ENCODE data around the gene SACM1L.

Gene SACM1L

DNA sequence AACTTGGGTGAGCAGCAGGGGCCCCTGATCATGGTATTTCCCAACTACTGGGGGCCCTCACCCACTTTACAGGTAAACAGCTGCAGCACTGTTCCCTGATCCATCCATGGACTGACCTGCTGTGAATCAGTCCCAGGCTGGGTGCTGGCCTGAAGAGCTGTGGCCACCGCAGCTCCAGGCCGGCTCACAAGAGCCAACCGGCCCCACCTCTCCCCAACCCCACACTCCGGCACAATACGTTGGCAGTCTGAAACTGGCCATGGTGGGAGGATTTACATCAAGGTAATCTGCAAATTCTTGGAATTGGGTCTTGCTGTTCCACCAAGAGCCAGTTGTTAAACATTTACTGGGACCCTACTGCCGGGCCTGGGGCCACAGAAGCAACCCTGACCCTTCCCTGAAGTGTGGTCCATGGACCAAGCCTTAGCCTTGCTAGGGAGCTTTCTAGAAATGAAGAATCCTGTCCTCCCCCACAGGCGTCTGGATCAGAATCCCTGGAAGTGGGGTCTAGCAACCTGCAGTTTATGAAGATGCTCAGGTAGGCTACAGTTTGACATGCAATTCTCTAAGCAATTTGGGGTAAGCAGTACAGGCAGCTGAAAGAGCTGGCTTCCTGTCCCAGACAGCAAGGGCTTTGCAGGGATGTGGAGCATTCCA lies 103.4 kb downstream of the SACM1L start:
- no peak for DNase-seq

DNA sequence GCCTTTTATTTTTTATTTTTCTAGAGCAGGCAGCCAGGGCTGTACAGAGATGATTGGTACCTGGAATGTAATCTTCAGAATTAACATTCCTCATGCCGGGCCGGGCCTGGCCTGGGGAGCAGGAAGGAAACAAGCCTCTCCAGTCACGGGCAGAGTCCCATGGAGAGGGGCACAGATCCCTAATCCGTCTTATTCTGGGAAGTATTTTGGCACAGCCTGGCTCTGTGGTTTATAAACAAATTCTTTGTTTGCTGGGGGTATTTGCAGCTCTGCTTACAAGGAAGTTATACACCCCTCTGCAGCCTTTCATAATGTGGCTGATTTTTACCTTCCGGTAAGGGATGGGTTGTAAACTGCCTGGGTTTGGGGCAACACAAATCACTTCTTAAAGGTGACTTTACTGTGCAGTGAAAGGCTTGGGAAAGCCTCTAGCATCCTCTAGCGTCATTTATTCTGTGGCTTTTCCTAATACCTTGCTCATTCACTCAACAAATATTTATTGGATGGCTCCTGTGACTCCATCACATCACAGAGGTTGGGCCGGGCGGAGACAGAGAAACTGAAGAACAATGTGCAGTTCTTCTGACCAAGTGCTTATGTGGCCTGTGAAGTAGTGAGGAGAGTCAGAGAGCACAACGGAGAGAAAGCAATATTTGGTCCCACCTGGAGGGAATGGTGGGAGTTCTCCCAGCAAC lies 104.4 kb downstream of the SACM1L start:
- DNase-seq: no peak

GRCh38 chr3:45794177-45794560 lies 105.0 kb downstream of the SACM1L start:
- DNase-seq: no peak

DNA sequence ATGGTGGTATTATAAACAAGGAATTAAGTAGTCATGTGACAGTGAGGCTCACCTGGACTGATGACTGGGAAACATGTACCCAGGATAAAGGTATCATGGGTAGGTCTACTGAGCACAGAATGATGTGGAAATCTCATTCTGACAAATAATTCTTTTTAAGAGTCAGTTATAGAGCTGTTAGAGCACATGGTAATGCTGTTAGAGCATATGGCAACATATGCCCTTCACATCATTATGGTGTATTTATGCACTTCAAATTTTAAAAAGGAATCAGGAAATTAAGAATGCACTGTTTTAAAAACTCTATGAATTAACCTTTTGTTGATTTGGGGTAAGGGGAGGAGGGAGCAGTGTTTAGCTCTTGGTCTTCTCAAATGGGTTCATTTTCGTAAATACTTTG lies 105.5 kb downstream of the SACM1L start:
- no peak for DNase-seq
